HEK293 (cell line): ENCODE data around the gene CAPN13.

Source experiments
- CTCF ChIA-PET: fragments of 350-600 bp; formaldehyde crosslinking; extraction: SDS; loops from one replicate; lab custom pipeline; 2021; ENCODE audit warnings: antibody characterized with exemption; lab: Yijun Ruan, JAX
- POLR2A ChIA-PET: fragments of 300-600 bp; formaldehyde crosslinking; extraction: SDS; loops from one replicate; lab custom pipeline; 2020; ENCODE audit warnings: antibody characterized with exemption, inconsistent platforms; lab: Yijun Ruan, JAX
- H3K27ac ChIP-seq: fragments of 200-500 bp; sonication (Bioruptor generic); 2 replicates; pipeline ENCODE4 v1.5.1; 2014; ENCODE audit warnings: low read depth, low read length, control low read depth, inconsistent platforms; ENCODE audit errors: extremely low read depth
- H3K36me3 ChIP-seq, 2 experiments: fragments of 200-500 bp in 1 of 2; sonication (Bioruptor generic) in 1 of 2; 1 replicate in 1 of 2; 2 replicates in 1 of 2; pipeline ENCODE4 v1.5.1; 2014 to 2017; ENCODE audit warnings: inconsistent platforms in 2 of 2, low read length in 2 of 2; ENCODE audit not compliant: control insufficient read depth in 2 of 2, insufficient read depth in 1 of 2
- H3K4me1 ChIP-seq: fragments of 200-500 bp; sonication (Bioruptor generic); 2 replicates; pipeline ENCODE4 v1.5.1; 2014; ENCODE audit warnings: mild to moderate bottlenecking, low read length, inconsistent platforms; ENCODE audit not compliant: control insufficient read depth, insufficient read depth
- H3K4me3 ChIP-seq: 2 replicates; pipeline ENCODE4 v1.5.1; 2011; ENCODE audit warnings: low read depth, mild to moderate bottlenecking, control low read depth, low read length, moderate library complexity
- H3K9me3 ChIP-seq: fragments of 200-500 bp; sonication (Bioruptor generic); 2 replicates; pipeline ENCODE4 v1.5.1; 2014; ENCODE audit warnings: low read depth, low read length, inconsistent platforms; ENCODE audit not compliant: control insufficient read depth, insufficient read depth
- EGR2 ChIP-seq: fragments of 450-650 bp; formaldehyde crosslinking; IDR thresholded peaks from 2 replicates; pipeline ENCODE4 v1.5.1; 2016; ENCODE audit warnings: low read depth, missing biosample characterization, missing genetic modification characterization
- GFI1B ChIP-seq: fragments of 450-650 bp; formaldehyde crosslinking; IDR thresholded peaks from 2 replicates; pipeline ENCODE4 v1.5.1; 2016; ENCODE audit warnings: missing biosample characterization, missing genetic modification characterization
- RBAK ChIP-seq: fragments of 450-650 bp; formaldehyde crosslinking; IDR thresholded peaks from 2 replicates; pipeline ENCODE4 v1.5.1; 2016; ENCODE audit warnings: missing biosample characterization, missing genetic modification characterization
- SALL2 ChIP-seq: fragments of 450-650 bp; formaldehyde crosslinking; IDR thresholded peaks from 2 replicates; pipeline ENCODE4 v1.5.0; 2017; ENCODE audit warnings: missing biosample characterization, mild to moderate bottlenecking, missing genetic modification characterization, borderline replicate concordance
- SETDB1 ChIP-seq: IDR thresholded peaks from one replicate; pipeline ENCODE4 v1.6.1; 2017; ENCODE audit warnings: mild to moderate bottlenecking, low read length, moderate library complexity, mixed read lengths; ENCODE audit not compliant: insufficient read length
- WT1 ChIP-seq: fragments of 450-650 bp; formaldehyde crosslinking; IDR thresholded peaks from 2 replicates; pipeline ENCODE4 v1.5.1; 2016; ENCODE audit warnings: missing biosample characterization, missing genetic modification characterization
- ZFP41 ChIP-seq: fragments of 450-650 bp; formaldehyde crosslinking; IDR thresholded peaks from 2 replicates; pipeline ENCODE4 v1.5.1; 2016; ENCODE audit warnings: missing biosample characterization, missing genetic modification characterization, borderline replicate concordance
- ZNF146 ChIP-seq: fragments of 450-650 bp; formaldehyde crosslinking; IDR thresholded peaks from 2 replicates; pipeline ENCODE4 v1.5.1; 2016; ENCODE audit warnings: missing biosample characterization, missing genetic modification characterization
- ZNF19 ChIP-seq: fragments of 450-650 bp; formaldehyde crosslinking; IDR thresholded peaks from 2 replicates; pipeline ENCODE4; 2016; ENCODE audit warnings: missing biosample characterization, missing genetic modification characterization, low read depth
- ZNF274 ChIP-seq, 2 experiments: fragments of 200-500 bp in 1 of 2; fragments of 450-650 bp in 1 of 2; sonication (Bioruptor generic) in 1 of 2; formaldehyde crosslinking in 1 of 2; IDR thresholded peaks; 2 replicates each; pipeline versions ENCODE4 v1.5.1 to v1.6.1; 2014 to 2016; ENCODE audit warnings: borderline replicate concordance in 1 of 2, inconsistent platforms in 1 of 2, low read length in 1 of 2, missing biosample characterization in 1 of 2, missing genetic modification characterization in 1 of 2
- ZNF335 ChIP-seq: fragments of 450-650 bp; formaldehyde crosslinking; conservative IDR thresholded peaks from 2 replicates; pipeline ENCODE4 v1.5.1; 2016; ENCODE audit warnings: missing biosample characterization, missing genetic modification characterization
- ZNF391 ChIP-seq: fragments of 450-650 bp; formaldehyde crosslinking; IDR thresholded peaks from 2 replicates; pipeline ENCODE4 v1.5.1; 2016; ENCODE audit warnings: low read depth, missing biosample characterization, missing genetic modification characterization, borderline replicate concordance
- ZNF394 ChIP-seq: fragments of 450-650 bp; formaldehyde crosslinking; IDR thresholded peaks from 2 replicates; pipeline ENCODE4 v1.5.1; 2016; ENCODE audit warnings: missing biosample characterization, missing genetic modification characterization, mild to moderate bottlenecking, moderate library complexity, borderline replicate concordance
- ZNF514 ChIP-seq: fragments of 450-650 bp; formaldehyde crosslinking; IDR thresholded peaks from 2 replicates; pipeline ENCODE4 v1.5.1; 2016; ENCODE audit warnings: missing biosample characterization, missing genetic modification characterization
- ZNF610 ChIP-seq: fragments of 450-650 bp; formaldehyde crosslinking; IDR thresholded peaks from 2 replicates; pipeline ENCODE4 v1.5.1; 2016; ENCODE audit warnings: missing biosample characterization, missing genetic modification characterization, borderline replicate concordance
- ZNF626 ChIP-seq: fragments of 450-650 bp; sonication (Bioruptor Pico); formaldehyde crosslinking; IDR thresholded peaks from 2 replicates; pipeline ENCODE4 v1.5.1; 2018; ENCODE audit warnings: missing biosample characterization, missing genetic modification characterization, inconsistent platforms
- ZNF747 ChIP-seq: fragments of 450-650 bp; formaldehyde crosslinking; IDR thresholded peaks from 2 replicates; pipeline ENCODE4 v1.5.1; 2016; ENCODE audit warnings: missing biosample characterization, missing genetic modification characterization
- ZNF777 ChIP-seq: fragments of 450-650 bp; formaldehyde crosslinking; IDR thresholded peaks from 2 replicates; pipeline ENCODE4 v1.5.1; 2017; ENCODE audit warnings: missing biosample characterization, missing genetic modification characterization, borderline replicate concordance
- ZNF791 ChIP-seq: fragments of 450-650 bp; formaldehyde crosslinking; IDR thresholded peaks from 2 replicates; pipeline ENCODE4 v1.5.1; 2016; ENCODE audit warnings: missing biosample characterization, missing genetic modification characterization
- ZNF837 ChIP-seq: fragments of 450-650 bp; formaldehyde crosslinking; IDR thresholded peaks from 2 replicates; pipeline ENCODE4 v1.5.1; 2016; ENCODE audit warnings: missing biosample characterization, missing genetic modification characterization
- TF ChIP-seq, protein P1 (sequence below): fragments of 450-650 bp; formaldehyde crosslinking; IDR thresholded peaks from 2 replicates; pipeline ENCODE4 v1.5.1; 2016; ENCODE audit warnings: missing biosample characterization, missing genetic modification characterization
- TF ChIP-seq, protein P2 (sequence below): fragments of 450-650 bp; formaldehyde crosslinking; IDR thresholded peaks from 2 replicates; pipeline ENCODE4 v1.5.1; 2016; ENCODE audit warnings: missing biosample characterization, missing genetic modification characterization
- TF ChIP-seq, protein P3 (sequence below): fragments of 450-650 bp; formaldehyde crosslinking; IDR thresholded peaks from 2 replicates; pipeline ENCODE4 v1.5.1; 2016; ENCODE audit warnings: missing biosample characterization, missing genetic modification characterization

Gene CAPN13

DNA sequence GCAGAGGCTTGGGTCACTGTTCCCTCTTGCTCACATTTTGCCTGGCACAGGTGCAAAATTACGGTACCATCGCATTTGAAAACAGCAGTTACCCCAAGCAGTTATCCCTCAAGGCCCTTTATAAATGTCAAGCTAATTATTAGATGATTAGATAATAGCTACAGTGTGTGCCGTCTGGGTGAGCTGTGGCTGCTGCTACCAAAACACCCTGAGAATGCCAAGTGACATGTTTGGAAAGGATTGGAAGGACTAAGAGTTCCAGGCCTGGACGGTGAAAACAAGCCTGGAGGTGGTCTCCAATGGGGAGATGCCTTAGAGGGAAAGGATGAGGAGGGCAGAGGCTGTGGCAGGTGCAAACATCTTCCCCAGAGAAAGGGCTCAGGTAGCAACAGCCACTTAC lies 120.6 kb downstream of the CAPN13 start:
- no peaks in the 10 kb centered on the region for H3K4me1 ChIP-seq
- H3K36me3 ChIP-seq, result no peaks in the 10 kb centered on the region
- CTCF ChIA-PET, result interaction anchor here (0.6 to 1.8 kb wide), 9 partner anchors 8 to 870 kb away, joined by 3 to 5 read pairs (median 4); no protein-coding TSS in a partner anchor
- TF ChIP-seq, protein P1, sequence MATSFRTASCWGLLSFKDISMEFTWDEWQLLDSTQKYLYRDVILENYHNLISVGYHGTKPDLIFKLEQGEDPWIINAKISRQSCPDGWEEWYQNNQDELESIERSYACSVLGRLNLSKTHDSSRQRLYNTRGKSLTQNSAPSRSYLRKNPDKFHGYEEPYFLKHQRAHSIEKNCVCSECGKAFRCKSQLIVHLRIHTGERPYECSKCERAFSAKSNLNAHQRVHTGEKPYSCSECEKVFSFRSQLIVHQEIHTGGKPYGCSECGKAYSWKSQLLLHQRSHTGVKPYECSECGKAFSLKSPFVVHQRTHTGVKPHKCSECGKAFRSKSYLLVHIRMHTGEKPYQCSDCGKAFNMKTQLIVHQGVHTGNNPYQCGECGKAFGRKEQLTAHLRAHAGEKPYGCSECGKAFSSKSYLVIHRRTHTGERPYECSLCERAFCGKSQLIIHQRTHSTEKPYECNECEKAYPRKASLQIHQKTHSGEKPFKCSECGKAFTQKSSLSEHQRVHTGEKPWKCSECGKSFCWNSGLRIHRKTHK (tag by site-specific recombination), result no peak
- no peak for TF ChIP-seq ZNF394 (tag by site-specific recombination)
- TF ChIP-seq, all 188 proteins: peak for 0
- POLR2A ChIA-PET, result no interaction called here
- H3K4me3 ChIP-seq, result no peak overlapping the region
- no peak overlapping the region for H3K27ac ChIP-seq
- H3K9me3 ChIP-seq, result no peaks in the 10 kb centered on the region

DNA sequence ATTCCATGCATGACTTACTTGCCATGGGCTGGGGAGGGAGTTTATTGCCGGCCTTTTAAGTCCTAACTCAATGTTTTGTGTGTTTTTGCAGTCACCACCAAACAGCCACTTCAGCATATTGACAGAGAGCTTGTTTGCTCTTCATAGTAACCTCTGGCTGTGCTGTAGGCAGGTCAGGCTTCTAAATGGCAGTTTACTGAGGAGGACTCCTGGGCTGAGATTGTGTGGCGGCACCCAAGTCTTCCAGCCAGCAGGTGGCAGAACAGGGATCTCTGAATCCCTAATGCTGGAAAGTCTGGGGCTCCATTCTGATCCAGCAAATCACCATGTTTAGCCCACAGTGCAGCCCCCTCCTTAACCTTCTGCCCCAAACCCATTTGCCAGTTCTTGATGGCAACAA lies 121.2 kb downstream of the CAPN13 start:
- H3K36me3 ChIP-seq, result no peaks in the 10 kb centered on the region
- CTCF ChIA-PET, result interaction anchor here (0.6 to 1.8 kb wide), 8 partner anchors 16 to 869 kb away, joined by 3 to 5 read pairs (median 4); no protein-coding TSS in a partner anchor

DNA sequence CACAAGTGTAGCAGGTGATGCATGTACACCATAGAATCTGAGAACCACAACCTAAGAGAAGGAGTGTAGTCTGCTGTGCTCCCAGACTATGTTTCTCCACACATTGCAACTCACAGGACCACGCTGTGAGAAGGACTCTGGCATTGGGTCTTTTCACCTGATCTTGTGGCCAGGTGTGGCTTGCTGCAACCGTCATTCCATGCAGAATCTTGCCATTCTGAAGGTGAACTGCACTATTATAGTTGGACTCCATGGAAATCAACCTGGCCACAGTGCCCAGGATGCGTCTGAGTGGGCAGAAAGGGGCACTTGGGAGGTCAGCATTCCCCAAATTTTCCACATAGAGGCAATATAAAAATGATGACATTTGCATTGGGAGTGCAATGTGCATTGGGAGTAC lies 122.2 kb downstream of the CAPN13 start:
- CTCF ChIA-PET, result no interaction called here
- no peak overlapping the region for H3K4me3 ChIP-seq
- H3K27ac ChIP-seq, result no peak overlapping the region
- H3K4me1 ChIP-seq, result no peaks in the 10 kb centered on the region
- POLR2A ChIA-PET, result no interaction called here
- TF ChIP-seq ZNF777 (tag by site-specific recombination), result no peak
- no peak for TF ChIP-seq ZNF626 (tag by site-specific recombination)
- no peak for TF ChIP-seq EGR2 (tag by site-specific recombination)
- TF ChIP-seq ZNF391 (tag by site-specific recombination), result no peak
- TF ChIP-seq ZNF19 (tag by site-specific recombination), result no peak
- TF ChIP-seq SETDB1, result no peak
- H3K9me3 ChIP-seq, result no peaks in the 10 kb centered on the region
- H3K36me3 ChIP-seq, result no peaks in the 10 kb centered on the region

More for the DNA sequence above, 121.2 kb downstream of the CAPN13 start:
- no peak overlapping the region for H3K27ac ChIP-seq
- no peak overlapping the region for H3K4me3 ChIP-seq
- TF ChIP-seq ZNF610 (tag by site-specific recombination) (no peak), ZNF837 (tag by site-specific recombination) (no peak)
- no peaks in the 10 kb centered on the region for H3K9me3 ChIP-seq
- H3K4me1 ChIP-seq, result no peaks in the 10 kb centered on the region
- POLR2A ChIA-PET, result interaction anchor here (0.6 kb wide), 1 partner anchor 49 kb away, joined by 5 read pairs; no protein-coding TSS in a partner anchor

DNA sequence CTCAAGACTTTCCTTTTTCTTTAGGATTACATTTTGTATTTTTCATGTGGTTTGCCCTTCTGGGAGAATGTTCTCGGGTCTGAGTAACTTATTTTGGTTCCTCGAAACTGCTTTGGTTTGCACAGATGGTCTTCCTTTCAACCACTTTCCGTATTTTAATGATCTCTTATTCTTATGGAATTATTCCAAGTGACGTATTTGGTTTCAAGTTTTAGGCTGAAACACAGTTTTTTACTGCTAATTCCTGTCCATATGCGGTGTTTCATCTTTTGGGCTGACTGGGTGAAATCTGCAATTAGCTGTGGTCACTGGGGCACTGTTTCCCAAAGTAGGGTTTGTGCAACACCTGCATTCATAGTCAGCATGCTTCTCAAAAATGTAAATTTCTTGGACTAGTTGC lies 122.7 kb downstream of the CAPN13 start:
- CTCF ChIA-PET, result no interaction called here
- Histone ChIP-seq H3K27ac (no peak overlapping the region), H3K36me3 (no peaks in the 10 kb centered on the region), H3K4me1 (no peaks in the 10 kb centered on the region), H3K4me3 (no peak overlapping the region), H3K9me3 (no peaks in the 10 kb centered on the region)
- TF ChIP-seq, protein P2, sequence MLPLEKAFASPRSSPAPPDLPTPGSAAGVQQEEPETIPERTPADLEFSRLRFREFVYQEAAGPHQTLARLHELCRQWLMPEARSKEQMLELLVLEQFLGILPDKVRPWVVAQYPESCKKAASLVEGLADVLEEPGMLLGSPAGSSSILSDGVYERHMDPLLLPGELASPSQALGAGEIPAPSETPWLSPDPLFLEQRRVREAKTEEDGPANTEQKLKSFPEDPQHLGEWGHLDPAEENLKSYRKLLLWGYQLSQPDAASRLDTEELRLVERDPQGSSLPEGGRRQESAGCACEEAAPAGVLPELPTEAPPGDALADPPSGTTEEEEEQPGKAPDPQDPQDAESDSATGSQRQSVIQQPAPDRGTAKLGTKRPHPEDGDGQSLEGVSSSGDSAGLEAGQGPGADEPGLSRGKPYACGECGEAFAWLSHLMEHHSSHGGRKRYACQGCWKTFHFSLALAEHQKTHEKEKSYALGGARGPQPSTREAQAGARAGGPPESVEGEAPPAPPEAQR (tag by site-specific recombination), result no peak
- TF ChIP-seq ZNF837 (tag by site-specific recombination) (no peak), ZNF274 (IDR thresholded peaks at IDR 0.05; ENCODE audit: low read length) (no peak), ZNF274 (tag by site-specific recombination; IDR thresholded peaks at IDR 0.05; ENCODE audit: borderline replicate concordance) (no peak), ZNF791 (tag by site-specific recombination) (no peak), WT1 (tag by site-specific recombination) (no peak), SALL2 (tag by site-specific recombination) (no peak), ZNF335 (tag by site-specific recombination) (no peak), GFI1B (tag by site-specific recombination) (no peak), ZNF146 (tag by site-specific recombination) (no peak), ZNF747 (tag by site-specific recombination) (no peak), ZNF514 (tag by site-specific recombination) (no peak), RBAK (tag by site-specific recombination) (no peak), ZFP41 (no peak)
- TF ChIP-seq, protein P3, sequence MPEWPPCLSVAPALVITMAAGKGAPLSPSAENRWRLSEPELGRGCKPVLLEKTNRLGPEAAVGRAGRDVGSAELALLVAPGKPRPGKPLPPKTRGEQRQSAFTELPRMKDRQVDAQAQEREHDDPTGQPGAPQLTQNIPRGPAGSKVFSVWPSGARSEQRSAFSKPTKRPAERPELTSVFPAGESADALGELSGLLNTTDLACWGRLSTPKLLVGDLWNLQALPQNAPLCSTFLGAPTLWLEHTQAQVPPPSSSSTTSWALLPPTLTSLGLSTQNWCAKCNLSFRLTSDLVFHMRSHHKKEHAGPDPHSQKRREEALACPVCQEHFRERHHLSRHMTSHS (tag by site-specific recombination), result no peak
- POLR2A ChIA-PET, result no interaction called here
